Neuron (in vitro differentiated cells): Measurements from ENCODE around the gene CACNA1A.
"Not testable (repeated sequence)": the region's sequence is repeated elsewhere in the genome, so short reads cannot be mapped to it uniquely, and the experiment has no call there.

Experiments
- H2AFZ ChIP-seq: one replicate; pipeline ENCODE4 v1.6.1; 2013; ENCODE audit warnings: low read depth, mild to moderate bottlenecking, inconsistent platforms, low read length, moderate library complexity
- H3K27me3 ChIP-seq: one replicate; pipeline ENCODE4 v1.6.1; 2013; ENCODE audit warnings: low read length; ENCODE audit not compliant: insufficient read depth
- H3K36me3 ChIP-seq: one replicate; pipeline ENCODE4 v1.6.1; 2013; ENCODE audit warnings: low read length; ENCODE audit not compliant: insufficient read depth
- H3K4me1 ChIP-seq: one replicate; pipeline ENCODE4 v1.6.1; 2013; ENCODE audit warnings: low read length; ENCODE audit not compliant: insufficient read depth
- H3K4me3 ChIP-seq: 2 replicates; pipeline ENCODE4 v1.5.1; 2013; ENCODE audit warnings: mild to moderate bottlenecking, low read length, moderate library complexity
- H3K9me3 ChIP-seq: one replicate; pipeline ENCODE4 v1.6.1; 2013; ENCODE audit warnings: low read length

Gene CACNA1A

GRCh38 chr19:13207846-13208671, 298.2 kb downstream of the CACNA1A start:
- H3K4me1 ChIP-seq: no peaks in the 10 kb centered on the region
- no peaks in the 10 kb centered on the region for H3K27me3 ChIP-seq
- H2AFZ ChIP-seq: no peak overlapping the region
- no peak overlapping the region for H3K4me3 ChIP-seq
- no peaks in the 10 kb centered on the region for H3K9me3 ChIP-seq
- H3K36me3 ChIP-seq: no peaks in the 10 kb centered on the region

- H3K4me3 ChIP-seq: no peak overlapping the region
- H3K9me3 ChIP-seq: no peaks in the 10 kb centered on the region
- no peaks in the 10 kb centered on the region for H3K36me3 ChIP-seq
- H3K4me1 ChIP-seq: no peaks in the 10 kb centered on the region
- H2AFZ ChIP-seq: no peak overlapping the region
- H3K27me3 ChIP-seq: no peaks in the 10 kb centered on the region
Observed at GRCh38 chr19:13207237-13207845, 298.9 kb downstream of the CACNA1A start.

DNA sequence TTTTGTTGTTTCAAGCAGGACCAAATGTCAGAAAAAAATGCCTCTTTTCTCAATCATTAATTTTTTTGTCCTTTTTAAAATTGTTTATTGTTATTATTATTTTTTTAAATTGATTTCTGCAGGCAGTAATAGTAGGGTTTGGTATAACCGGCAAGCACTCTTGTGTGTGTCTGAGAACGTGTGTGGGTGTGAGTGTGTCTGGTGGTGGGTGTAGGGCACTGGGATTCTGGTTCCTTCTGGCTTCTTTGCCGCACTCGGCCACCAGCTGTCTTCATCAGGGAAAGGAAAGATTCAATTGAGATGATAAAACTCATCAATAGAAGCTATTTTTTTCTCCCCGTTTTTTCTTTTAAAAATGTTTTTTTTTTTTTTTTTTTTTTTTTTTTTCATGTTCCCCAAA, 299.7 kb downstream of the CACNA1A start:
- Histone ChIP-seq H3K4me3 (no peak overlapping the region), H3K4me1 (no peaks in the 10 kb centered on the region), H3K9me3 (no peaks in the 10 kb centered on the region), H2AFZ (no peak overlapping the region), H3K27me3 (no peaks in the 10 kb centered on the region), H3K36me3 (no peaks in the 10 kb centered on the region)

DNA sequence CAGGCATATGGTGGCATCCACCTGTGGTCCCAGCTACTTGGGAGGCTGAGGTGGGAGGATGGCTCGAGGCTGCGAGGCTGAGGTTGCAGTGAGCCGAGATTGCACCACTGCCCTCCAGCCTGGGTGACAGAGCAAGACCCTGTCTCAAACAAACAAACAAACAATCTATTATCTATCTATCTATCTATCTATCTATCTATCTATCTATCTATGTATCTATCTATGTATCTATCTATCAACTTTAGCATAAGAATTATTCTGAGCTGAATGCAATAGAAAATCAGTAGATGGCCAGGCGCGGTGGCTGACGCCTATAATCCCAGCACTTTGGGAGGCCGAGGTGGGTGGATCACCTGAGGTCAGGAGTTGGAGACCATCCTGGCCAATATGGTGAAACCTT, 304.2 kb downstream of the CACNA1A start:
- not testable (repeated sequence) for H2AFZ ChIP-seq, H3K36me3 ChIP-seq, H3K27me3 ChIP-seq, H3K4me1 ChIP-seq, H3K9me3 ChIP-seq, H3K4me3 ChIP-seq

GRCh38 chr19:13198634-13199033, 307.6 kb downstream of the CACNA1A start:
- Histone ChIP-seq H3K4me3 (no peak overlapping the region), H3K27me3 (no peaks in the 10 kb centered on the region)

DNA sequence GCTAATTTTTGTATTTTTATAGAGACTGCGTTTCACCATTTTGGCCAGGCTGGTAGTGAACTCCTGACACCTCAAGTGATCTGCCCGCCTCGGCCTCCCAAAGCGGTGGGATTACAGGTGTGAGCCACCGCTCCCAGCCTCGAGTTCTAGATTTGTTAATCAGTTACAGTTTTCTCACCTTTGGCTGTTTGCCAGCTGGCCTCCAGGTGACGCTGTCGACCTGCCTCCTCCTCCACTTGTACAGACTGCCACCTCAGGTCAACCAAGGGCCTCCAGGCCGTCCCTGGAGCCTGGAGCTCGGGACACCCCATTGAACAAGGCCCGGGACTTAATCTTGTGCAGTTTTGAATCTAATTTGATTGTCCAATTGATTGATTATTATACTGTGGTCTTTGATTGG, 310.6 kb downstream of the CACNA1A start:
- H2AFZ ChIP-seq: no peak overlapping the region
- no peaks in the 10 kb centered on the region for H3K4me1 ChIP-seq
- H3K9me3 ChIP-seq: no peaks in the 10 kb centered on the region
- H3K27me3 ChIP-seq: no peaks in the 10 kb centered on the region
- no peaks in the 10 kb centered on the region for H3K36me3 ChIP-seq
- H3K4me3 ChIP-seq: no peak overlapping the region

More at GRCh38 chr19:13198634-13199033, 307.6 kb downstream of the CACNA1A start:
- H3K9me3 ChIP-seq: no peaks in the 10 kb centered on the region
- H3K36me3 ChIP-seq: no peaks in the 10 kb centered on the region
- no peak overlapping the region for H2AFZ ChIP-seq
- no peaks in the 10 kb centered on the region for H3K4me1 ChIP-seq

GRCh38 chr19:13190781-13191540, 315.3 kb downstream of the CACNA1A start:
- no peaks in the 10 kb centered on the region for H3K9me3 ChIP-seq
- H3K36me3 ChIP-seq: no peaks in the 10 kb centered on the region
- no peak overlapping the region for H2AFZ ChIP-seq
- no peak overlapping the region for H3K4me3 ChIP-seq
- H3K27me3 ChIP-seq: no peaks in the 10 kb centered on the region
- H3K4me1 ChIP-seq: no peaks in the 10 kb centered on the region

- no peaks in the 10 kb centered on the region for H3K27me3 ChIP-seq
- no peak overlapping the region for H3K4me3 ChIP-seq
- no peaks in the 10 kb centered on the region for H3K4me1 ChIP-seq
- H3K9me3 ChIP-seq: no peaks in the 10 kb centered on the region
- no peak overlapping the region for H2AFZ ChIP-seq
- no peaks in the 10 kb centered on the region for H3K36me3 ChIP-seq
Observed at GRCh38 chr19:13189600-13189999, 316.7 kb downstream of the CACNA1A start.

DNA sequence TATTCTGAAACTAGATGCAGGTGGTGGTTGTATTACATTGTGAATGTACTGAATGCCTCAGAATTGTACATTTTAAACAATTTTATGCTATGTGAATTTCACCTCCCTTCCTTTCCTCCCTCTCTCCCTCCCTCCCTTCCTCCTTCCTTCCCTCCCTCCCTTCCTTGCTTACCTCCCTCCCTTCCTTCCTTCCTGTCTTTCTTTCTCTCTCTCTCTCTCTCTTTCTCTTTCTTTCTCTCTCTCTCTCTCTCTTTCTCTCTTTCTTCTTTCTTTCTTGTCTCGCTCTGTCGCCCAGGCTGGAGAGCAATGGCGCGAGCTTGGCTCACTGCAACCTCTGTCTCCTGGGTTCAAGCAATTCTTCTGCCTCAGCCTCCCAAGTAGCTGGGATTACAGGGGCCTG, 318.9 kb downstream of the CACNA1A start:
- Histone ChIP-seq H2AFZ (no peak overlapping the region), H3K4me1 (no peaks in the 10 kb centered on the region), H3K4me3 (no peak overlapping the region), H3K27me3 (no peaks in the 10 kb centered on the region), H3K36me3 (no peaks in the 10 kb centered on the region), H3K9me3 (no peaks in the 10 kb centered on the region)

DNA sequence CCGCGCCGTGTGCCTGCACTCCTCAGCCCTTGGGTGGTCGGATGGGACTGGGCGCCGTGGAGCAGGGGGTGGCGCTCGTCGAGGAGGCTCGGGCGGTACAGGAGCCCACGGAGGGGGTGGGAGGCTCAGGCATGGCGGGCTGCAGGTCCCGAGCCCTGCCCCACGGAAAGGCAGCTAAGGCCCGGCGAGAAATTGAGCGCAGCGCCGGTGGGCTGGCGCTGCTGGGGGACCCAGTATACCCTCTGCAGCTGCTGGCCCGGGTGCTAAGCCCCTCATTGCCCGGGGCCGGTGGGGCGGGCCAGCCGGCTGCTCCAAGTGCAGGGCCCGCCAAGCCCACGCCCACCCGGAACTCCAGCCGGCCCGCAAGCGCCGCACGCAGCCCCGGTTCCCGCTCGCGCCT, 319.6 kb downstream of the CACNA1A start:
- not testable (repeated sequence) for H3K4me3 ChIP-seq, H3K9me3 ChIP-seq, H3K36me3 ChIP-seq, H3K27me3 ChIP-seq, H3K4me1 ChIP-seq, H2AFZ ChIP-seq

DNA sequence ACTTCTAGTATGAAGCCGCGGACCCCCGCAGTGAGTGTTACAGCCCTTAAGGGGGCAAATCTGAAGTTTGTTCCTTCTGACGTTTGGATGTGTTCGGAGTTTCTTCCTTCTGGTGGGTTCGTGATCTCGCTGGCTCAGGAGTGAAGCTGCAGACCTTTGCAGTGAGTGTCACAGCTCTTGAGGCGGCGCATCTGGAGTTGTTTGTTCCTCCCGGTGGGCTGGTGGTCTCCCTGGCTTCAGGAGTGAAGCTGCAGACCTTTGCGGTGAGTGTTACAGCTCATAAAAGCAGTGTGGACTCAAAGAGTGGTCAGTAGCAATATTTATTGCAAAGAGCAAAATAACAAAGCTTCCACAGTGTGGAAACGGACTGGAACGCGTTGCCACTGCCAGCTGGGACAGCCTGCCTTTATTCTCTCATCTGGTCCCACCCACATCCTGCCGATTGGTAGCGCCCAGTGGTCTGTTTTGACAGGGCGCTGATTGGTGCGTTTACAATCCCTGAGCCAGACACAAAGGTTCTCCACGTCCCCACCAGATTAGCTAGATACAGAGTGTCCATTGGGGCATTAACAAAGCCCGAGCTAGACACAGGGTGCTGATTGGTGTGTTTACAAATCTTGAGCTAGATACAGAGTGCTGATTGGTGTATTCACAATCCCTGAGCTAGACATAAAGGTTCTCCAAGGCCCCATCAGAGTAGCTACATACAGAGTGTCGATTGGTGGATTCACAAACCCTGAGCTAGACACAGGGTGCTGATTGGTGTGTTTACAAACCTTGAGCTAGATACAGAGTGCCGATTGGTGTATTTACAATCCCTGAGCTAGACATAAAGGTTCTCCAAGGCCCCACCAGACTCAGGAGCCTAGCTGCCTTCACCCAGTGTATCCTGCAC, 320.3 kb downstream of the CACNA1A start:
- H2AFZ ChIP-seq, H3K36me3 ChIP-seq, H3K4me3 ChIP-seq, H3K27me3 ChIP-seq, H3K9me3 ChIP-seq, H3K4me1 ChIP-seq: not testable (repeated sequence)

DNA sequence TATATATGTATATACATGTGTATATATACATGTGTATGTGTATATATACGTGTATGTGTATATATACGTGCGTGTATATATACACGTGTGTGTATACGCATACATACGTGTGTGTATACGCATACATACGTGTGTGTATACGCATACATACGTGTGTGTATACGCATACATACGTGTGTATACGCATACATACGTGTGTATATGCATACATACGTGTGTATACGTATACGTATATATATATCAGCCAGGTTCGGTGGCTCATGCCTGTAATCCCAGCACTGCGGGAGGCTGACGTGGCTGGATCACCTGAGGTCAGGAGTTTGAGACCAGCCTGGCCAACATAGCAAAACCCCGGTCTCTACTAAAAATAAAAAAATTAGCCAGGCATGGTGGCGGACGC, 321.4 kb downstream of the CACNA1A start:
- H3K9me3 ChIP-seq: not testable (repeated sequence)

More for the DNA sequence above, 321.4 kb downstream of the CACNA1A start:
- not testable (repeated sequence) for H3K27me3 ChIP-seq, H3K36me3 ChIP-seq, H2AFZ ChIP-seq, H3K4me3 ChIP-seq, H3K4me1 ChIP-seq
